ENCODE data around the gene NIT1.

NIT1 gene

DNA sequence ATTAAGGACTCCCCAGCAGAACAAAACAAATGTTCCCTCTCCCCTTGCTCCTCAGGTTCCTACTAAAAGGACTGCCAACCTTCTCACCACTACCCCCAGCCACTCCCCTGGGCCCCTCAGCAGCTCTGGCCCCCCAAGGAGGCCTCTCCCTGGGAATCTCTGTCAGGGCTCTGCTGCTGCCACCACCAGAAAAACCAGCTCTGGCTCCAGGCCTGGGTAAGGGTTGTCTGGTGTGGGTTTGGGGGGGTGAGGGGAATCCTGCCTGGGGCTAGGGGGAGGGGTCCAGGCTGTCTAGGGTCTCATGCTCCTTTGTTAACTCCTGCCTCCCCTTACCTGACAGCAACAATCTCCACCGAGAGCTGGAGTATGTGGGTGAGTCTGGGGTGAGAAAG is 33.3 kb upstream of the NIT1 start:
- DNase-seq (ENCODE audit: low spot score): no peak

- DNase-seq (ENCODE audit: low spot score): no peak
Observed at GRCh38 chr1:161085165-161085564, 32.7 kb upstream of the NIT1 start.

DNA sequence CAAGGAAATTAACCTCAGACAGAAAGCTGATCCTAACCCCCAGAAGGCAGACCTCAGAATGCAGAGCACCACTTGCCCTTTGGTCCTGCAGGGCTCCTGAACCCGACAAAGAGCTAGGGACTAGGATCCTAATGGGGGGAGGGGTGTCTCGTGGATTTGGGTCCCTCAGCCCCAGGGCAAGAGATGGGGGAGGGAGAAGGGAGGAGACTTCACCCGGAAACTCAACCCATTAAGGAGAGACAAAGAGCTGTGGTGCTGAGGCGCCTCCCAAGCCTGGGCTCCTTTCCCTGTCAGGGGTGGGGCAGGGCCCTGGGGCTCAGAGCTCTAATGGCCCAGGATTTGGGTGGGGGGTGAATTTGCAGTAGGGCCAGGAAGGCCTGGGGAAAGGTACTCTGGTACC is 31.4 kb upstream of the NIT1 start:
- DNase-seq (ENCODE audit: low spot score): no peak

GRCh38 chr1:161088587-161089110 is 29.3 kb upstream of the NIT1 start:
- no peak for DNase-seq (ENCODE audit: low spot score)

- no peak for DNase-seq (ENCODE audit: low spot score)
Observed at GRCh38 chr1:161089251-161089924, 28.5 kb upstream of the NIT1 start, which contains the start of gene NECTIN4. TSS of gene NECTIN4 (minus strand) at chr1:161089558. CDS start at chr1:161089296, 262 bp downstream.

GRCh38 chr1:161089938-161090337 is 28.0 kb upstream of the NIT1 start:
- DNase-seq (ENCODE audit: low spot score): no peak

DNA sequence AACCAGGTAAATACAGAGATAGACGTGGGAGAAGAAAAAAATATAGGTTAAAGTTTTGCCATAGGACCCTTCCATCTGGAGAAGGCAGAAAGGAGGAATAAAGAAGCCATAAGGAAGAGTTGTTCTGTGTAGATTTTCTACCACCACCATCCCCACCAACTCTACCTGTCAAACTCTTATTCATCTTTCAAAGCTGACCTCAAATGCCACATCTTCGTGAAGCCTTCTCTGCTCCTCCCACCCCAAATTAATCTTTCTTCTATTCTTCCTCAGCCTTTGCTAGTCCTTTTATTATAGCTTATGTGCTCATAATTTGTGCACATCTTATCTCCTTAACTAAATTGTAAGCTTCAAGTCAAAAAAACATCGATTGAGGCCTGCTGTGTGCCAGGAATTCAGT is 27.3 kb upstream of the NIT1 start:
- no peak for DNase-seq (ENCODE audit: low spot score)

GRCh38 chr1:161091093-161091492 is 26.8 kb upstream of the NIT1 start:
- no peak for DNase-seq (ENCODE audit: low spot score)

DNA sequence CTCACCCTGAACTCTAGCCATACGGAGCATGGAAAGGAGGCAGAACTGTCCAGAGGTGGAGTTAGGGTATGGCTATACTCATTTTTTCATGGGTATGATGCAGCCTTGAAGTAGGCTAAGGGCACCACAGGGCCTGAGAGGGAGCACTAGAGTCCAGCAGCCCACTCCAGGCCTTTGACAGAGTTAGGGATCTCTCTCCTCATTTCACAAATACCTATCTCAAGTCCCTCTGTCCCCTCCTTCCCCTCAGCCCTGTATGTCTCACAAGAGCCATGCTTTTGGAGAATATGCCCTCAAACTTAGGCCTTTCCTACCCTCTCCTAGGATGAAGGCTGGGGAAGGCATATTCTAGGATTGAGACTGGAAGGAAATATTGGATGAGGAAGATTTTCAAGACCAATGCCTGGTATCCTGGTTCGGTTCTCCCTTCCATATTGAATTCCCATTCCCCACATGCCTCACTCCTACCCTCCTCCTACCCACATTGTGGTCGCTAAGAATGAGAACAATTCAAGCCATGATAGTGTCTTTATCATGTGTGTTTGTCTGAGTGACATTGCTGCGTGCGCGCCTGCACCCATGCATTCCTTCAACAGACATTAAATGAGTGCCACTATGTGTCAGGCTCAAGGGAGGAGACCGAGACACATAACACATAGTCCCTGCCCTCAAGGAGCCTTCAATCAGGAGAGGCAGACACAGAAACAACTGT is 26.0 kb upstream of the NIT1 start:
- no peak for DNase-seq (ENCODE audit: low spot score)

DNA sequence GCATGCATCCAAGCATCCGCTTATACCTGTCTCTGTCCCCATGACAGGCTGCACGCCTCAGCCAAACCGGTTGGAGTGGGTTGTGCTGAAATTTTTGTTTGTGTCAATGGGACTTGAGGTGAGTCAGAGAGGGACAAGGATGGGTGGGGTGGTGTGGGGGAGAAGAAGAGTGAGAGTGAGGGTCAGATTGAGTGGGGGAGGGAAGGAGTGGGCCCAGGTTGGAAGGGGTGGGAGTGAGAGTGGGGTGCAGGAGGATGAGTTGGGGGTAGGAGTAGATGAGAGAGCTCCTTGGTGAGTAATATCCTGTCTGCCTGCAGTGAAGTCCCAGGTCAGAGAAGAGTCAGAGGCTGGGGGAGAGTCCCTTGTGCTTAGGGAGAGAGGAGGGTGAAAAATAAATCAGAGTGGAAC is 25.3 kb upstream of the NIT1 start:
- DNase-seq (ENCODE audit: low spot score): peak; percentile 39

- no peak for DNase-seq (ENCODE audit: low spot score)
Observed at GRCh38 chr1:161094481-161094880, 23.4 kb upstream of the NIT1 start.

DNA sequence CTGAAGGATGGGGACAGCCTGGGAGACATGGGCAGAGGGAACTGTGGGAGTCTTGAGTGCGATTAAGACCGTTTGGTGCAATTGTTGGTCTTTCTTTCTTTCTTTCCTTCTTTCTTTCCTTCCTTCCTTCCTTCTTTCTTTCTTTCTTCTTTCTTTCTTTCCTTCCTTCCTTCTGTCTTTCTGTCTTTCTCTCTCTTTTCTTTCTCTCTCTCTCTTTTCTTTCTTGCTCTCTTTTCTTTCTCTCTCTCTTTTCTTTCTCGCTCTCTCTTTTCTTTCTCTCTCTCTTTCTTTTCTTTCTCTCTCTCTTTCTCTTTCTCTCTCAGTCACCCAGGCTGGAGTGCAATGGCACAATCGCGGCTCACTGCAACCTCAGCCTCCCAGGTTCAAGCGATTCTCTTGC is 22.7 kb upstream of the NIT1 start:
- DNase-seq (ENCODE audit: low spot score): no peak

DNA sequence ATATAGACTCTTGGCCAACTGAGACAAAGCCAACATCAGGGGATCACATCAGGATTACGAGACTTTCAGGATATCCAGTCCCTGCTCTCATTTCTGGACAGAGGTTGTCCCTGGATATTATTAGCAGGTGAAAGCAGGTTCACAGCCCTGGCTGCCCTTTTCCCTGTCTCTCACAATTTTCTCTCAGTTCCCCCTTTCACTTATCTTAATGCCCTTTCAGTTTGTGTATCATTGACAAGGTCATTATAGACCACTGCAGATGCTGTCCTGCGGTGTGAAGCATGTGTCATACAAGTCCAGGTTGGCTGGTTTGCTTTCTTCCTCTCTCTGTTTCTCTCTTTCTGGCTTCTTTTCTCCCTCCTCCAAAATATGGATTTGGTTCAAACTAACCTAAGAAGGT is 21.9 kb upstream of the NIT1 start:
- DNase-seq (ENCODE audit: low spot score): no peak

DNA sequence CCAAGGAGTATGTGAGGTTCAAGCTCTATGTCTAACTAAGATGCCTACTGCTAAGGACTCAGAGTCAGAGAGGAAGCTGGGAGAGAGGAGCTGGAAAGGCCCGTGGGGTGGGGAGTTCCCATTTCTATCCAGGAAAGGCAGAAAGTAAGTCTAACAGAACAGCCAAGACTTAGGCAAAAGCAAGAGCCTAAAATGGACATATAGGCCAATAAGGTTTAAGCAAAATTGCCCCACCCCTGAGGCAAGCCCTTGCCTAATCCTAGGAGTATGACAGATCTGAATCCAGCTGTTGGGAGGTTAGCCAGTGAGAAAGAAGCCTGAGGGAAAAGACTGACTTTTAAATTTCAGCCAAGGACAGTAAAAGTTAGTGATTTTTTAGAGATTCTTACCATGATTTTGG is 21.4 kb upstream of the NIT1 start:
- DNase-seq (ENCODE audit: low spot score): no peak

DNA sequence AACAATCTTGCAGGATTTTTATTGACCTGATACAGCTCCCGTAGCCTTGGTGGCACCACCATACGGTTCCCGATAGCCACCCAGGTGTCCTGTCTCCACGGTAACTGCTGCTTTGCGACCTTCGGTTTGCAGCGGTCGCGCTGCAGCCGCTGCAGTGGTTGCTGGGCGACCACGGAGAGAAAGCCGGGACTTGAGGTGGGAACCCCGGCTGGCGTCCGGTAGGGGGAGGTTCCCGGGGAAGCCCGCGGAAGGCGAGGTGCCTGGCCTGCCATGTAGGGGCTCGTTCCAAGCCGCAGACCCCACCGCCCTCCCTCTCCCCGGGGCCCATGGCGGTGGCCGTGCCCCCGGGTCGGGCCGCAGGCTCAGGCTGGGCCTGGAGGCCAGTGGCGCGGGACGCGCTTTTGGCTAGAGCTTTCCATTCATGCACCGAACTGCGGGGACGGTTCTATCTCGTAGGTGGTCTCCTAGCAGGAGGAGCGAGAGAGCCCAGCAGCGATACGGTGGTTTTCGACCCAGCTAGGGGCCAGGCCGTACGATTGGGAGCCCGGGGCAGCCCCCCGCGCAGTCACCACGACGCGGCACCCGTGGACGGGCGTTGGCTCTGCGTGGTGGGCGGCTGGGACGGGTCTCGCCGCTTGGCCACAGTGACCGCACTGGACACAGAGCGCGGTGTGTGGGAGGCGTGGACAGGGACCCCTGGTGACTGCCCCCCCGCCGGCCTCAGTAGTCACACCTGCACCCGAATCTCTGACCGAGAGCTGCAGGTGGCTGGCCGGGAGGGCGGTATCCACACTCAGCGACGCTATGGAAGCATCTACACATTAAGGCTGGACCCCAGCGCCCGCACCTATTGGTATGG is 19.5 kb upstream of the NIT1 start, which contains the start of gene KLHDC9:
TSS of gene KLHDC9 (plus strand) at position 152 of the 859 bp plus-strand sequence. CDS start at position 327, 175 bp downstream.
- peak; percentile 84 for DNase-seq (ENCODE audit: low spot score)

GRCh38 chr1:161099090-161099802 is 18.7 kb upstream of the NIT1 start:
- no peak for DNase-seq (ENCODE audit: low spot score)

DNA sequence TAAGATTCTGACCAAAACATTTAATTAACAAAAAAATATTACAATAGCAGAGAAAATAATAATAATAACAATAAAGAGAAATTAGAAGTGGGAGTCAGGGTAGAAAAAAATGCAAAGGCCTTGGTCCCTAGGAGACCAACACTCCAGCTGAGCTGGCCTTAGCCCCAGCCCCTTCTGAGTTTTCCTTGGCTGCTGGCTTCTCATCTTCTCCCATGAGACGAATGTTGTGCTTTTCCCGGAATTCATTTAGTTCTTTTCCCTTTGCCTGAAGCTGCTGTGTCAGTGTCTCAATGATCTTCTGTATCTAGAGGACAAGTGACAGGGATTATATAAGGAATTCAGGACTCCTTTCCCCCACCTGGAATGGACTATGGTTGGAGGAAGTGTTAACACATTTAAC is 17.3 kb upstream of the NIT1 start:
- DNase-seq (ENCODE audit: low spot score): no peak

DNA sequence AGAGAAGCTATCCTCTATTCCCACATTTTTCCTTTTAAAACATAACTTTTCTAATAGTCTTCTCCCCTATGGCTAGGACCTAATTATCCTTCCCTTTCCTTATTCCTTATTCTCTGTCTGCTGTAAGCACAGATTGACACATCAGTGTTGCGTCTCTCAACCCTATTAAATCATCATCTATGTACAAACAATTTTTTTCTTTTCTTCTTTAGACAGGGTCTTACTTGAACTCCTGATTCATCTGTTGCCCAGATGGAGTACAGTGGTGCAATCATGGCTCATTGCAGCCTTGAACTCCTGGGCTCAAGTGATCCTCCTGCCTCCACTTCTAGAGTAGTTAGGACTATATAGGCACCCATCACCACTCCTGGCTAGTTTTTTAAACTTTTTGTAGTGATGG is 11.5 kb upstream of the NIT1 start:
- no peak for DNase-seq (ENCODE audit: low spot score)

DNA sequence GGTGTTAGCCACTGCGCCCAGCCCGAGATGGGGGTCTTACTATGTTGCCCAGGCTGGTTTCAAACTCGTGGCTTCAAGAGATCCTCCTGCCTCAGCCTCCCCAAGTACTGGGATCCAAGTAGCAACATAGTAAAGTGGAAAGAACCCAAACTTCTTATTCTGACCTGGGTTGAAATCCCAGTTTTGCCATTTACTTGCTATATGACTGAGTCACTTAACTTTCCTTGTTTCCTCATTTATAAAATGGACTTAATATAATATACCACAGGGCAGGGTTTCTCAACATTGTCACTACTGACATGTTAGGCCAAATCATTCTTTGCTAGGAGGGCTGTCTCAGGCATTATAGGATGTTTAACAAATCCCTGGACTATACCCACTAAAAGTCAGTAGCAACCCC is 6.8 kb upstream of the NIT1 start:
- no peak for DNase-seq (ENCODE audit: low spot score)

DNA sequence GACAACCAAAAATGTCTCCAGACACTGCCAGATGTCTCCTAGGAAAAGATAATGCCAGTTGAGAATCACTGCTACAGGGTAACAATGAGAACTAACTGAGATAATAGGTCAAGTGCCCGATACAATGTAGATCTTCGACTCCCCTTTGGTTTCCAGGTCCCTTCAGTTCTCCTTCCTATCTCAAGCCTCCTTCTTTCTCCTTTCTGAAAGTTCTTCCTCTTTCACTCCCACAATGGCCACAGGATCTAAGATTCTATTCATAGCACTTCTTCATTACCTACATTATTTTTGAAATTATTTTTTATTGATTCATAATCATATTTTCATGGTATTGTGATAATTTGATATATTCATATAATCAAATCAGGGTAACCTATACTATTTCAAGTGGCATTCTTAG is 6.4 kb upstream of the NIT1 start:
- no peak for DNase-seq (ENCODE audit: low spot score)

DNA sequence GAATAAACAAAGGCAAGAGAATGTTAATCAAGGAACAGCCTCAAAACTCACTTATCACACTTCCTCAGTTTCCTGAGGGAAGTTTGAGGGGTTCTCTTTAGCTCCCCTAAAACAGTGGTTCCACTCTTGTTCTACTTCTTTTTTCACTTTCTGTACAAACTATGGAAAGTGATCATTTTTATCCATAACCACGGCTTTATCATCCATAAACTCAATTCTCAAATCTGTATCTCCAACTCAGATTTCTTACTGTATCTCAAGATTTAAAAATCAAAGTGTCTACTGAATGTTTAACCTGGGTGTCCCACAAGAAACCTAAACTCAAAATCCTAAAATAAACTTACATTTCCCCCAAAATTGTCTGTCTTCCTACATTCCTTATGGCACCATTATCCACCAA is 4.0 kb upstream of the NIT1 start:
- no peak for DNase-seq (ENCODE audit: low spot score)

DNA sequence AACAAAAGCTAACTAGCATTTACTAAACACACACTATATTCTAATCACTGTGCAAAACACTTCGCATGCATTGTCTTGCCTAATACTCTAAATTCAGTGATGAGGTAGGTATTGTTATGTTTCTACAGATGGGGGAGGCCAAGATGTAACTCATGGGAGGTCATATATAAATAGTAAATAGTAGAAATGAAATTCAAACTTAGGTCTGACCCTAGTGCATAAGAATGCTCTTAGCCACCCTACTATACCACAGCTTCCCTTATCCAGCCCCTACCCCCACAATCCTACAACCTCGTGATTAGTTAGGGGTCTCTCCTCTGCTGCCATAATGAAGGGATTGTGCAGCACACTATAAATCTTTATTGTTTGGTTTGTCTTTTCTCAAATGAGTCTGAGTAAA is 3.3 kb upstream of the NIT1 start:
- no peak for DNase-seq (ENCODE audit: low spot score)
